Activated CD4-positive, alpha-beta T cell treated with anti-CD3 and anti-CD28 coated beads, Interleukin-2, amount 10 ng/mL, durations not matched to agents 24 days and 14 days (primary cell): ENCODE results near the gene EBF3. TPM values are rescaled to one million over a fixed set of nuclear protein-coding genes. Genes with fewer than 3 reads are reported as not detected.

ENCODE experiments used
- DNase-seq: peaks from one replicate; pipeline ENCODE4 v3.0.0; 2022
- H3K27ac Mint-ChIP-seq: one replicate; pipeline ENCODE4 v1.8.0; 2022; ENCODE audit warnings: mild to moderate bottlenecking, mixed read lengths
- H3K27me3 Mint-ChIP-seq: one replicate; pipeline ENCODE4 v1.8.0; 2022; ENCODE audit warnings: mixed read lengths
- H3K36me3 Mint-ChIP-seq: one replicate; pipeline ENCODE4 v1.8.0; 2022; ENCODE audit warnings: low read depth, mild to moderate bottlenecking, mixed read lengths
- H3K4me1 Mint-ChIP-seq: one replicate; pipeline ENCODE4 v1.8.0; 2021; ENCODE audit warnings: mixed read lengths
- H3K4me3 Mint-ChIP-seq: one replicate; pipeline ENCODE4 v1.8.0; 2022; ENCODE audit warnings: mild to moderate bottlenecking, moderate library complexity, mixed read lengths
- H3K9me3 Mint-ChIP-seq: one replicate; pipeline ENCODE4 v1.8.0; 2021; ENCODE audit warnings: mixed read lengths
- intact Hi-C: fragments of 100-400 bp; cut with micrococcal nuclease; formaldehyde crosslinking; loops from one replicate; pipeline ENCODE4 v1.15.1; 2023
- total RNA-seq: library from RNA; stranded (reverse); gene quantifications from 2 replicates; pipeline ENCODE4 v1.2.3, GENCODE V29; 2022

The EBF3 gene
- total RNA-seq, 1 donor from 2014 or later = not detected

- DNase-seq = no peak
Observed at GRCh38 chr10:129951101-129951969, 12.7 kb downstream of the EBF3 start.

DNA sequence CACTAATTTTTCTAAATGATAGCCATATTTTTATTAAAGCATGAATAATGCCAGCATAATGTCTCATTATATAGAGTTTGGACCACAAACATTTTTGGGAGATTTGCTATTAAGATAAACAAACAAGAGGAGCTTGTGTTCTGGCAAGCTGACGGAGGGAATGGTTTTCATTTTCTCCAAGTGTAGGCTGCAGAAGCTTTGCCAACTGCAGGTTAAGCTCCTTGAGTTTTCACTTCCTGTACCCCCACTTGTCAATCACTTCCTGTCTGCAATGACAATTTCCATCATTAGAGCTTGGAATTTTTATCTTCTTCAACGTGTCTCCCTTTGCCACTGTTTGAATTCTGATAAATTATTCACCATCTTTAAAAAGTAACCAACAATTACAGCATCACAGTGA, 13.4 kb downstream of the EBF3 start:
- no peak for DNase-seq
- Mint-ChIP-seq H3K9me3 (no peaks in the 10 kb centered on the region), H3K27me3 (peaks cover 21% of the 10 kb centered on the region), H3K4me1 (no peaks in the 10 kb centered on the region), H3K36me3 (no peaks in the 10 kb centered on the region), H3K27ac (no peak overlapping the region), H3K4me3 (no peak overlapping the region)
- intact Hi-C loops = no loop called here

More at GRCh38 chr10:129951101-129951969, 12.7 kb downstream of the EBF3 start:
- Mint-ChIP-seq H3K4me3 (no peak overlapping the region), H3K36me3 (no peaks in the 10 kb centered on the region), H3K27me3 (peaks cover 26% of the 10 kb centered on the region), H3K27ac (no peak overlapping the region), H3K9me3 (peaks cover under 1% of the 10 kb centered on the region), H3K4me1 (no peaks in the 10 kb centered on the region)
- intact Hi-C loops = no loop called here

GRCh38 chr10:129949891-129950291, 14.2 kb downstream of the EBF3 start:
- H3K27ac Mint-ChIP-seq = no peak overlapping the region
- H3K4me3 Mint-ChIP-seq = no peak overlapping the region
- H3K9me3 Mint-ChIP-seq = no peaks in the 10 kb centered on the region
- DNase-seq = no peak
- intact Hi-C loops = no loop called here
- H3K36me3 Mint-ChIP-seq = no peaks in the 10 kb centered on the region
- peaks cover 15% of the 10 kb centered on the region for H3K27me3 Mint-ChIP-seq
- H3K4me1 Mint-ChIP-seq = no peaks in the 10 kb centered on the region

DNA sequence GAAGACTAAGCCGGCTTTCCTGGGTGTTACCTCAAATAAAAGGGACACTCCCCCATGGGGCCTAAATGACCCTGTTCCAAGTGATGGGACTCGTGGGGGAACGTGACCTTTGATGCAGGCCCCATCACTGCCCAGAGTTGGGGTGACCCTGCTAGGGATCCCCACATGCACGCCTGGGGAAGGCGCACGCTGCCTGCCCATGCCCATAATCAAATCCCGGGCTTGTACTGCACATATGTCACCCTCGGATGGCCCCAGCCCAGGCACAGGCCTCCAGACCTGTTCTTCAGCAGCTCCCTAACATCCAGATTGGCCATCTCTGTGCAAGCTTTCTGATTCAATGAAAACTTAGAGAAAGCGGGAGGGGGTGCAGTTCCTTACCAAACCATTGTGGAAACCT, 14.7 kb downstream of the EBF3 start:
- no peaks in the 10 kb centered on the region for H3K9me3 Mint-ChIP-seq
- DNase-seq = no peak
- intact Hi-C loops = no loop called here
- H3K4me3 Mint-ChIP-seq = no peak overlapping the region
- no peaks in the 10 kb centered on the region for H3K36me3 Mint-ChIP-seq
- peaks cover 10% of the 10 kb centered on the region for H3K27me3 Mint-ChIP-seq
- H3K27ac Mint-ChIP-seq = no peak overlapping the region
- H3K4me1 Mint-ChIP-seq = no peaks in the 10 kb centered on the region

DNA sequence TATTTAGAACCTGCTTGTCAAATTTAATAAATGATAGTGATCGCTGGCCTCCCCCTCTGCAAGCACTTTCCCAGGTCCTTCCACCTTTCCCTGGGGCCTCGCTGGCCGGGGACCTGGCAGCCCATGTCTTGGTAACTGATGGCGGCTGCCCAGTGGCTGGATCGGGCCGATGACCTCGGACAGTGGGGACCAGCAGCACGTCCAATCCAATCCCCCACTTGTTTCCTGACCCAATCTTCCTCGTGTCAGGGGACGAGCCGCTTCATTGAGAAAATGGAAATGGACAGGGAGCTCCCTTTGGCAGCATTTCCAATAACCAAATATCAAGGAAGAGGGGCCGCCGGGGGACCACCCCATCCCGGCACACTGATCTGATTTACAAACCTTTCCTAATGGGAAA, 17.2 kb downstream of the EBF3 start:
- H3K27ac Mint-ChIP-seq = no peak overlapping the region
- no peak overlapping the region for H3K4me3 Mint-ChIP-seq
- no peak for DNase-seq
- H3K36me3 Mint-ChIP-seq = no peaks in the 10 kb centered on the region
- intact Hi-C loops = no loop called here
- H3K27me3 Mint-ChIP-seq = peaks cover 9% of the 10 kb centered on the region
- no peaks in the 10 kb centered on the region for H3K9me3 Mint-ChIP-seq
- no peaks in the 10 kb centered on the region for H3K4me1 Mint-ChIP-seq

GRCh38 chr10:129945941-129946760, 17.9 kb downstream of the EBF3 start:
- H3K27ac Mint-ChIP-seq = no peak overlapping the region
- no peaks in the 10 kb centered on the region for H3K36me3 Mint-ChIP-seq
- no peak for DNase-seq
- H3K9me3 Mint-ChIP-seq = no peaks in the 10 kb centered on the region
- H3K4me1 Mint-ChIP-seq = no peaks in the 10 kb centered on the region
- peaks cover 9% of the 10 kb centered on the region for H3K27me3 Mint-ChIP-seq
- no peak overlapping the region for H3K4me3 Mint-ChIP-seq
- intact Hi-C loops = no loop called here

DNA sequence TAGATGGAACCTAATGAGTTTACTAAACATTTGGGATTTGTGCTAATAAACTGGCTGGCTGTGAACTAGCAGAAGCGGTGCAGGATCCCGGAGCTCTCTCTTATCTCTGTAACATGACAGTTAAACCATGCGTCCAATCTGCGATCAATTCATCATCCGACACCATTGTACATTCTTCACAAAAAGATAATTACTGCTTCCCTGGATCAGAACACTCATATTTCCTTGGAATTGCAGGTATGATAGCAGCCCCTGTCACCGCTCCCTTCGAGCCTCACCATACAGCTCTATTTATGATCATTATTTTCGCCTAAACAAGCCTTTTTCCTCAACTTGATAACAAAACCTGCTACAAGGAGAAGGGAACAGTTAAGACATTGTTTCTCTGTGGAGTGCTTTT, 18.5 kb downstream of the EBF3 start:
- intact Hi-C loops = no loop called here
- DNase-seq = no peak
- Mint-ChIP-seq H3K36me3 (no peaks in the 10 kb centered on the region), H3K27ac (no peak overlapping the region), H3K4me3 (no peak overlapping the region), H3K9me3 (no peaks in the 10 kb centered on the region), H3K27me3 (peaks cover 5% of the 10 kb centered on the region), H3K4me1 (no peaks in the 10 kb centered on the region)

- intact Hi-C loops = no loop called here
- Mint-ChIP-seq H3K4me3 (no peak overlapping the region), H3K36me3 (no peaks in the 10 kb centered on the region), H3K27me3 (peaks cover 2% of the 10 kb centered on the region), H3K4me1 (no peaks in the 10 kb centered on the region), H3K27ac (no peak overlapping the region), H3K9me3 (no peaks in the 10 kb centered on the region)
- no peak for DNase-seq
Observed at GRCh38 chr10:129945064-129945463, 19.0 kb downstream of the EBF3 start.

- Mint-ChIP-seq H3K36me3 (no peaks in the 10 kb centered on the region), H3K4me3 (no peak overlapping the region), H3K27ac (no peak overlapping the region), H3K27me3 (peaks cover 1% of the 10 kb centered on the region), H3K4me1 (no peaks in the 10 kb centered on the region), H3K9me3 (no peaks in the 10 kb centered on the region)
- intact Hi-C loops = no loop called here
- DNase-seq = no peak
Observed at GRCh38 chr10:129944456-129944855, 19.6 kb downstream of the EBF3 start.

DNA sequence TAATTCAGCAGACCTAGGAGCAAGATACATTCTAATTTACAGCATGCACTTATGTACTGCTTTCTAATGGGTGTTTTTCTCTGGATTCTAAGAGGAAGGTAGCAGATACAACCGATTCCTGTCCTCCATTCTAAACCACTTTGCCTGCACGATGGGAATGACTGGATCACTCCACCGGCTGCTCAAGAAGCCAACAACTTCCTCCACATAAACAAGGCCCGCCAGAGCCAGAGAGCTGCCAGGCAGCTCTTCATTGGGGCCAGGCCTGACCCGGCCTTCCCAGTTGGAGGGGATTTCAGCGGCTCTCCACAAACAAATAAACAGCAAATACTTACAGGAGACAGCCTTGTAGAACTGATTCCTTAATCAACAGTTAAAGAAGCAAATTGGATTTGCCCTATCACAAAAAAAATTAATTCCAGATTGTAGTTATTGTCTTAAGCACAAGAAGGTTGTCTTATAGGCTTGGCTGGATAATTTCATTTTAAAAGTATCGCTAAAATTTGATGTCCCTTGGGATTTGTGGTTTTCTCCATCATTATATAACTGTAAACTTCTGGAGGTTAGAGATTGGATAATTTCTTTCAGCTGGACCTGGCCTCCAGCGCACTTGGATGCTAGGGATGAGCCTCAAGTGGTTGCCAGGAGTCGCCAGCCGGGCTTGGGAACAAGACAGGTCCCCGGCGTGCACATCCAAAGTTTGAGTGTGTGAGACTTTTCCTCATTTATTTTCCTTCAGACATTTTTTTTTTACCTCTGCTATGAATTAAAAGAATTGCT, 20.9 kb downstream of the EBF3 start:
- Mint-ChIP-seq H3K4me3 (no peak overlapping the region), H3K27ac (no peak overlapping the region), H3K4me1 (no peaks in the 10 kb centered on the region), H3K9me3 (no peaks in the 10 kb centered on the region), H3K27me3 (no peaks in the 10 kb centered on the region), H3K36me3 (no peaks in the 10 kb centered on the region)
- intact Hi-C loops = no loop called here
- DNase-seq = no peak

- intact Hi-C loops = no loop called here
- Mint-ChIP-seq H3K4me1 (no peaks in the 10 kb centered on the region), H3K27me3 (no peaks in the 10 kb centered on the region), H3K9me3 (no peaks in the 10 kb centered on the region), H3K27ac (no peak overlapping the region), H3K4me3 (no peak overlapping the region), H3K36me3 (no peaks in the 10 kb centered on the region)
- no peak for DNase-seq
Observed at GRCh38 chr10:129942391-129942790, 21.7 kb downstream of the EBF3 start.

GRCh38 chr10:129942019-129942277, 22.1 kb downstream of the EBF3 start:
- intact Hi-C loops = no loop called here
- DNase-seq = no peak
- no peaks in the 10 kb centered on the region for H3K9me3 Mint-ChIP-seq
- H3K4me1 Mint-ChIP-seq = no peaks in the 10 kb centered on the region
- no peaks in the 10 kb centered on the region for H3K36me3 Mint-ChIP-seq
- H3K27me3 Mint-ChIP-seq = no peaks in the 10 kb centered on the region
- H3K4me3 Mint-ChIP-seq = no peak overlapping the region
- no peak overlapping the region for H3K27ac Mint-ChIP-seq

- intact Hi-C loops = no loop called here
- no peaks in the 10 kb centered on the region for H3K36me3 Mint-ChIP-seq
- H3K4me3 Mint-ChIP-seq = no peak overlapping the region
- H3K9me3 Mint-ChIP-seq = no peaks in the 10 kb centered on the region
- no peaks in the 10 kb centered on the region for H3K4me1 Mint-ChIP-seq
- H3K27me3 Mint-ChIP-seq = no peaks in the 10 kb centered on the region
- no peak overlapping the region for H3K27ac Mint-ChIP-seq
- DNase-seq = no peak
Observed at GRCh38 chr10:129941199-129942018, 22.7 kb downstream of the EBF3 start.
